GM12878 (cell line): ENCODE data around the gene SGPP2. TPM values are rescaled to one million over a fixed set of nuclear protein-coding genes. Genes with fewer than 3 reads are reported as not detected.

Source experiments
- ATAC-seq: fragments of 200-7000 bp; cut with Tn5 transposase; 3 replicates; pipeline ENCODE4 v1.9.1; 2020; ENCODE audit warnings: mild to moderate bottlenecking, moderate library complexity
- BruUV-seq: library from RNA; stranded (reverse); fragments of 400-500 nt; replicated peaks from 2 replicates; lab custom pipeline; 2021; lab: Mats Ljungman, UMichigan
- CTCF ChIA-PET: fragments of 300-600 bp; sonication (Branson Sonifier 250); formaldehyde crosslinking; extraction: SDS; loops from one replicate; lab custom pipeline; 2021; ENCODE audit warnings: inconsistent platforms; lab: Yijun Ruan, JAX
- POLR2A ChIA-PET: fragments of 350-600 bp; formaldehyde crosslinking; extraction: SDS; loops from one replicate; lab custom pipeline; 2021; ENCODE audit warnings: inconsistent platforms; lab: Charles Lee
- RAD21 ChIA-PET: fragments of 300-600 bp; sonication (Branson Sonifier 250); formaldehyde crosslinking; loops from one replicate; lab custom pipeline; 2023; ENCODE audit warnings: antibody characterized with exemption; ENCODE audit not compliant: unreplicated experiment; lab: Charles Lee
- SMC1A ChIA-PET: fragments of 300-600 bp; sonication (Branson Sonifier 250); formaldehyde crosslinking; loops from one replicate; lab custom pipeline; 2023; ENCODE audit not compliant: unreplicated experiment, uncharacterized antibody; lab: Charles Lee
- DNase-seq: peaks from one replicate; pipeline ENCODE4 v3.0.0-alpha.2; 2011; ENCODE audit warnings: low read depth, low spot score
- FAIRE-seq: peaks from 3 replicates; lab custom pipeline; 2011; peaks lifted over from hg19 to GRCh38; lab: Jason Lieb, UNC
- H2AFZ ChIP-seq: 2 replicates; pipeline ENCODE4 v1.6.0; 2011; ENCODE audit warnings: low read depth, low read length, control low read depth; ENCODE audit not compliant: control insufficient read depth
- H3K27ac ChIP-seq: 2 replicates; pipeline ENCODE4 v1.5.1; 2011; ENCODE audit warnings: control low read depth; ENCODE audit not compliant: control insufficient read depth, insufficient read depth
- H3K27me3 ChIP-seq, 2 experiments: replicated peaks in 1 of 2; 2 replicates each; pipeline versions ENCODE4 v1.6.0 to v1.6.1; 2011; ENCODE audit warnings: low read length in 1 of 2; ENCODE audit not compliant: control insufficient read depth in 2 of 2, insufficient read depth in 2 of 2
- H3K36me3 ChIP-seq, 2 experiments: 2 replicates each; pipeline ENCODE4 v1.5.1; 2011; ENCODE audit warnings: low read length in 1 of 2; ENCODE audit not compliant: control insufficient read depth in 2 of 2, insufficient read depth in 2 of 2
- H3K4me1 ChIP-seq: 2 replicates; pipeline ENCODE4 v1.6.1; 2011; ENCODE audit warnings: mild to moderate bottlenecking, low read length, moderate library complexity, mixed read lengths; ENCODE audit not compliant: control insufficient read depth, insufficient read depth
- H3K4me2 ChIP-seq: 2 replicates; pipeline ENCODE4 v1.6.0; 2011; ENCODE audit warnings: control low read depth; ENCODE audit not compliant: control insufficient read depth, insufficient read depth
- H3K4me3 ChIP-seq: fragments of 200-600 bp; sonication (generic); 2 replicates; pipeline ENCODE4 v1.5.1; 2016
- H3K79me2 ChIP-seq: 2 replicates; pipeline ENCODE4 v1.6.0; 2011; ENCODE audit warnings: low read length; ENCODE audit not compliant: control insufficient read depth, insufficient read depth
- H3K9ac ChIP-seq: 2 replicates; pipeline ENCODE4 v1.8.0; 2011; ENCODE audit warnings: low read length, control low read depth, mixed read lengths; ENCODE audit not compliant: control insufficient read depth, insufficient read depth
- H3K9me3 ChIP-seq: replicated peaks from 3 replicates; pipeline ENCODE4 v1.5.1; 2011; ENCODE audit warnings: mild to moderate bottlenecking, low read length; ENCODE audit not compliant: control insufficient read depth, insufficient read depth
- H4K20me1 ChIP-seq: 2 replicates; pipeline ENCODE4 v1.6.0; 2011; ENCODE audit not compliant: control insufficient read depth, insufficient read depth
- ASH2L ChIP-seq: fragments of 300-600, 200-600 bp; sonication (generic); IDR thresholded peaks from 2 replicates; pipeline ENCODE4 v1.6.1; 2017; ENCODE audit warnings: low read depth, mild to moderate bottlenecking, borderline replicate concordance
- CREB1 ChIP-seq: IDR thresholded peaks from 2 replicates; pipeline ENCODE4 v1.6.1; 2012; ENCODE audit warnings: low read depth, mild to moderate bottlenecking, inconsistent platforms
- ESRRA ChIP-seq: IDR thresholded peaks from 2 replicates; pipeline ENCODE4 v1.6.1; 2012; ENCODE audit warnings: mild to moderate bottlenecking, low read length, improper control_type of control experiment
- EZH2 ChIP-seq: IDR thresholded peaks from 2 replicates; pipeline ENCODE4 v1.6.1; 2012; ENCODE audit warnings: low read depth, mild to moderate bottlenecking, control low read depth, inconsistent platforms, low read length, borderline replicate concordance; ENCODE audit not compliant: control insufficient read depth
- HCFC1 ChIP-seq: fragments of 150-350 bp; IDR thresholded peaks from 2 replicates; pipeline ENCODE4 v1.6.1; 2014; ENCODE audit warnings: low read length
- KDM1A ChIP-seq: fragments of 200-600 bp; sonication (generic); IDR thresholded peaks from 2 replicates; pipeline ENCODE4 v1.6.1; 2016; ENCODE audit warnings: borderline replicate concordance
- KLF5 ChIP-seq: fragments of 450-650 bp; IDR thresholded peaks from 2 replicates; pipeline ENCODE4 v1.6.1; 2014; ENCODE audit warnings: mild to moderate bottlenecking; ENCODE audit not compliant: partially characterized antibody
- MXI1 ChIP-seq: fragments of 150-350 bp; IDR thresholded peaks from 2 replicates; pipeline ENCODE4 v1.6.1; 2011; ENCODE audit warnings: low read depth, mild to moderate bottlenecking, inconsistent platforms, low read length, improper control_type of control experiment
- PRDM15 ChIP-seq: fragments of 450-650 bp; formaldehyde crosslinking; IDR thresholded peaks from 2 replicates; pipeline ENCODE4 v1.4.0; 2020; ENCODE audit warnings: mild to moderate bottlenecking, moderate library complexity
- SIX5 ChIP-seq: IDR thresholded peaks from 2 replicates; pipeline ENCODE4 v1.6.1; 2011; ENCODE audit warnings: mild to moderate bottlenecking, low read depth, low read length, moderate library complexity; ENCODE audit not compliant: severe bottlenecking
- SMARCA5 ChIP-seq: fragments of 450-650 bp; IDR thresholded peaks from 2 replicates; pipeline ENCODE4 v1.6.1; 2017; ENCODE audit warnings: mild to moderate bottlenecking
- STAT1 ChIP-seq: fragments of 450-650 bp; conservative IDR thresholded peaks from 2 replicates; pipeline ENCODE4 v1.6.1; 2014; ENCODE audit warnings: antibody characterized with exemption, mild to moderate bottlenecking
- ZNF687 ChIP-seq: fragments of 450-650 bp; IDR thresholded peaks from 2 replicates; pipeline ENCODE4 v1.6.1; 2017; ENCODE audit warnings: mild to moderate bottlenecking, moderate library complexity
- WGBS: methylation state at CpG from one replicate; pipeline ENCODE4 v1.1.6; 2016; ENCODE audit warnings: low lambda C conversion rate; ENCODE audit not compliant: insufficient replicate concordance, insufficient coverage; ENCODE audit errors: missing lambda C conversion rate; 5-methylcytosine and 5-hydroxymethylcytosine counted together
- in situ Hi-C: fragments of 300-500 bp; cut with MboI; formaldehyde crosslinking; loops from 9 replicates; pipeline ENCODE4 v1.14.3; 2018; ENCODE audit warnings: mixed read lengths
- intact Hi-C: fragments of 100-400 bp; cut with micrococcal nuclease; formaldehyde crosslinking; loops from one replicate; pipeline ENCODE4 v1.14.2; 2022; ENCODE audit not compliant: unreplicated experiment
- polyA plus RNA-seq, 11 experiments: library from polyadenylated mRNA; depleted of rRNA in 4 of 11; unstranded in 6 of 11; stranded (reverse) in 5 of 11; fragments of >200 nt; fragmentation: Nextera tagmentation in 4 of 11; fragmentation: Illumina TruSeq in 1 of 11; extraction: Ambion mirVana in 4 of 11; extraction: Trizol in 1 of 11; gene quantifications; 1 replicate in 1 of 11; 2 replicates in 10 of 11; pipeline versions ENCODE4 v1.2.1 to v1.2.3, GENCODE V29; 2011 to 2016; ENCODE audit warnings: inconsistent platforms in 2 of 11, missing spikeins in 2 of 11, low read depth in 1 of 11
- total RNA-seq, 4 experiments: library from RNA; depleted of rRNA in 3 of 4; stranded (reverse); fragments of >200 nt in 3 of 4; fragmentation: Illumina TruSeq in 1 of 4; extraction: Trizol in 1 of 4; gene quantifications; 2 replicates each; pipeline versions ENCODE4 v1.2.1 to v1.2.3, GENCODE V29; 2013 to 2021
- TF ChIP-seq, protein P1 (sequence below): IDR thresholded peaks from 2 replicates; pipeline ENCODE4 v1.6.1; 2012; ENCODE audit warnings: mild to moderate bottlenecking, low read depth, low read length

The SGPP2 gene
- total and polyA plus RNA-seq, 10 of the 15 experiments (the other 5 are each of a cell fraction or from before 2014, with no cell fraction given): 3.5 to 84.9 (median 13.1) TPM

DNA sequence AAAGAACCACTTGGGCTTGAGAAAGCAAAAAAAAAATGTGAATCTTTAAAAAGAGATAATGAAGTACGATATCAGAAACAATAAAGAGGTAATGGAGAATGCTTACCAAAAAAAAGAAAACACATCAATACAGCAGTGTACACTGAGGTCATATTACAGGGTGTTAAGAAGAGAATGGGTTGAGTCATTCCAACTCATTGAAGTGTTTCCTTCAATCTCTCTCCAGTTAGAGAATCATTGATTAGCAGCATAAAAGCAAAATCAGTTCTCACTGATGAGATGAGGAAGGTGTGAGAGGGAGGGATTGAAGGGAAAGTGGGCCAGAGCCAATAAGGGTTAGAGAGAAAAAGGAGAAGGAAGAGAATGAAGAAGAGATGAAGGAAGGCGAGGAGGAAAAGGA is 43.9 kb upstream of the SGPP2 start:
- Histone ChIP-seq H3K27ac (no peak overlapping the region), H2AFZ (no peak overlapping the region), H3K9me3 (no peaks in the 10 kb centered on the region), H3K4me1 (no peaks in the 10 kb centered on the region), H3K79me2 (no peaks in the 10 kb centered on the region), H3K9ac (no peak overlapping the region), H3K4me3 (no peak overlapping the region), H3K27me3 (no peaks in the 10 kb centered on the region), H4K20me1 (no peaks in the 10 kb centered on the region), H3K36me3 (no peaks in the 10 kb centered on the region), H3K4me2 (no peak overlapping the region)
- intact Hi-C loops: no loop called here
- 36% methylated on average over 2 of the region's 2 CpGs for WGBS
- ChIA-PET POLR2A (no interaction called here), CTCF (no interaction called here), SMC1A (interaction anchor here (0.9 to 1.6 kb wide), 2 partner anchors 19 to 31 kb away, joined by 3 to 5 read pairs; no protein-coding TSS in a partner anchor), RAD21 (no interaction called here)
- in situ Hi-C loops: no loop called here
- no peak for DNase-seq
- no TSS peak for BruUV-seq
- no peak for ATAC-seq
- FAIRE-seq: no peak
- TF ChIP-seq CREB1 (no peak), ZNF687 (no peak), STAT1 (no peak), KLF5 (no peak), EZH2 (no peak), ASH2L (no peak), SIX5 (no peak), KDM1A (no peak), SMARCA5 (no peak), PRDM15 (CRISPR knock-in tag) (no peak), HCFC1 (no peak), ESRRA (no peak), MXI1 (no peak)
- TF ChIP-seq, protein P1, sequence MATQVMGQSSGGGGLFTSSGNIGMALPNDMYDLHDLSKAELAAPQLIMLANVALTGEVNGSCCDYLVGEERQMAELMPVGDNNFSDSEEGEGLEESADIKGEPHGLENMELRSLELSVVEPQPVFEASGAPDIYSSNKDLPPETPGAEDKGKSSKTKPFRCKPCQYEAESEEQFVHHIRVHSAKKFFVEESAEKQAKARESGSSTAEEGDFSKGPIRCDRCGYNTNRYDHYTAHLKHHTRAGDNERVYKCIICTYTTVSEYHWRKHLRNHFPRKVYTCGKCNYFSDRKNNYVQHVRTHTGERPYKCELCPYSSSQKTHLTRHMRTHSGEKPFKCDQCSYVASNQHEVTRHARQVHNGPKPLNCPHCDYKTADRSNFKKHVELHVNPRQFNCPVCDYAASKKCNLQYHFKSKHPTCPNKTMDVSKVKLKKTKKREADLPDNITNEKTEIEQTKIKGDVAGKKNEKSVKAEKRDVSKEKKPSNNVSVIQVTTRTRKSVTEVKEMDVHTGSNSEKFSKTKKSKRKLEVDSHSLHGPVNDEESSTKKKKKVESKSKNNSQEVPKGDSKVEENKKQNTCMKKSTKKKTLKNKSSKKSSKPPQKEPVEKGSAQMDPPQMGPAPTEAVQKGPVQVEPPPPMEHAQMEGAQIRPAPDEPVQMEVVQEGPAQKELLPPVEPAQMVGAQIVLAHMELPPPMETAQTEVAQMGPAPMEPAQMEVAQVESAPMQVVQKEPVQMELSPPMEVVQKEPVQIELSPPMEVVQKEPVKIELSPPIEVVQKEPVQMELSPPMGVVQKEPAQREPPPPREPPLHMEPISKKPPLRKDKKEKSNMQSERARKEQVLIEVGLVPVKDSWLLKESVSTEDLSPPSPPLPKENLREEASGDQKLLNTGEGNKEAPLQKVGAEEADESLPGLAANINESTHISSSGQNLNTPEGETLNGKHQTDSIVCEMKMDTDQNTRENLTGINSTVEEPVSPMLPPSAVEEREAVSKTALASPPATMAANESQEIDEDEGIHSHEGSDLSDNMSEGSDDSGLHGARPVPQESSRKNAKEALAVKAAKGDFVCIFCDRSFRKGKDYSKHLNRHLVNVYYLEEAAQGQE: no peak
